ENCODE data around the gene TIMM17A. TPM values are rescaled to one million over a fixed set of nuclear protein-coding genes. Genes with fewer than 3 reads are reported as not detected.

TIMM17A gene
- total RNA-seq = 72.0 and 127 TPM in 2 replicates

DNA sequence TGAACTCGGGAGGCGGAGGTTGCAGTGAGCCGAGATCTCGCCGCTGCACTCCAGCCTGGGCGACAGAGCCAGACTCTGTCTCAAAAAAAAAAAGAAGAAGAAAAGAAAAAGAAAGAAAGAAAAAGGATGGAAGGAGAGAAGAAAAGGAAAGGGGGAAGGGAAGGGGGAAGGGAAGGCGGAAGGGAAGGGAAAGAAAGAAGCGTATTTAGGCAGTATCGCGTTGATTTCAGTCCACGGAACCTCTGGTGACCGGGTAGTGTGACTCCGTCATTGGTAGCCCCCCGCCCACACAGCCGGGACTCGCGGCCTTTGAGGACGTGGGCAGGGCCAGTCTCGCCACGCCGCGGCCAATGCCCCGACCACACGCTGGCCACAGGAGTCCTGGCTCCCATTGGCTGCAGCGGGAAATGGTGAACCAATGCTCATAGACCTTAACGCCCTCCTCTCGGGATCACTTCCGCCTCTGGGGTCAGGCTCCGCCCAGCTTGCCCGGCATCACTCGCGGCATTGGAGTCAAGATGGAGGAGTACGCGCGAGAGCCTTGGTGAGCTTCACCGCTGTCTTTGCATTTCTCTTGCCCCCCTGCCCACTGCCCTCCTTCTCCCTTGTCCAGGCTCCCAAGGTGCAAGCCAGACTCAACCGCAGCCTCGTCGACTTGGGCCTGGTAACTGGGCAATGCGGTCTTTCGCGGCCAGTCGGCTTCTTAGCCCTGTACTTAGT, at the start of gene TIMM17A:
Gene TIMM17A, plus strand, starts transcription at position 495 of the 720 bp plus-strand sequence. Its CDS starts 24 bp downstream, at position 519.
- peak; percentile 95 for DNase-seq (ENCODE audit: low read depth)

DNA sequence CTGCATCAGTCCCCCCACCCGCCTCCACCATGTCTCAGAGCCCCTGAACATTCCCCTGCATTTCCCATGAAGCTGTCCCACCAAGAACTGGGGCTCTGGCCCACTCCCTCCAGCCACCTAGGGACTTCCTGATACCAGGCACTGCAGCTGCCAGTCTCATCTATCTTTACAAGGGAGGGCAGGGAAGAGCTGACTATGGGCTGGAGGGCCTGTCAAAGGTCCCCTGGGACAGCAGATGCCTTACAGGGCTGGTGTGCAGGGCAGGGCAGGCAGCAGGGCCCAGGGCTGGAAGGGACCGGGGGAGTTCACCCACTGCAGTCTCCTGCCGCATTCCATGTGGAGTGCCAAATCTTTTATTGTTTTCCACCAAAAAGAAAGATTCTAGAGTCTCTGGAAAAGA, 49.0 kb upstream of the TIMM17A start:
- no peak for DNase-seq (ENCODE audit: low read depth)

DNA sequence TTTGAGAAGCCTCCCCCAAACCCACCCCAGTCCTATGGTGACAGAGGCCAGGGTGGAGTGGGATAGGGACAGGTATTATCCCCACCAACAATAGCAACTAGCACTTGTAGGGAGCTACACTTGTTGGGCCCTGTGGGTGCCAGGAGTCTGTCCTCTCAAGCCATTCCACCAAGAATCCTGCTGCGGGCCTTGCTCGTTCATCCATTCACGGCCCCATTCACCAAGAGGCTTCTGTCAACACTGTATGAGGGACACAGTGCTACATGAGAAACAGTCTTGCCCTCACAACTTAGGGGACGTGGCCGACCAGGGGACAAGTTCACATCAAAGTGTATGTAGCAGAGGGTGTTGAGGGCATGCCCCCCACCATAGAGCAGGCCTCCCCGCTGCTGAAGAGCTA, 47.7 kb upstream of the TIMM17A start:
- DNase-seq (ENCODE audit: low read depth) = no peak

DNA sequence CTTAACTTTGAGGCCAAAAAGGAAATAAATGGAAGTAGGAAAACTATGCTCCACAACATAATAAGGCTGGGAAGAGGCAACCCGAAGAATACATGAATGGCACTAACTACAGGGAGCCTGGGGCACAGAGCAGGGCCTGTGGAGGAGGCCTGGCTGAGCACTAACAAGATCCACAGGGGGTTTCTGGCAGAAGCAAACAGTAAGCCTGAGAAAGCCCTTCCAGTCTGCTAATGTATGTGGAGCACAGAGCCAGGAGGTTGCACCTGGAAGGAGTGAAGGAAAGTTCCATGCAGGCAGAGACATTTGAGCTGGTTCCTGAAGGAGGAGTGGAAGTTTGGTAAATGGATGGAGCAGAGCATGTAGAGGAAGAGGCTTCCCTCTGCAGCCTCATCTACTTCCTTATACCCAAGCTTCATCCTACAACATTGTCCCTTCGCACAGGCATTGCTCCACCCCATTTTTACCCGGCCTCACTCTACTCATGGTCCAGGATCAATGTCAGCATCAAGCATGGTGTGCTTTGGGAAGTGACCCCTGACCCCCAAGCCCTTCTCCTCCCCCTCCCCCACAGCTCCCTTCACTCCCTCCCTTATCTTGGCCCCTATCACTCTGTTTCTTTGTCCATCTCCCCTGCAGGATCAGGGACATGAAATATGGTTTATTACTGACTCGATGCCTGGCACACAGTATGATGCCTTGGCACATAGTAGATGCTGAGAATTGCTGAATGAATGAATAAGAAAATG, 43.3 kb upstream of the TIMM17A start:
- DNase-seq (ENCODE audit: low read depth) = no peak

- DNase-seq (ENCODE audit: low read depth) = no peak
Observed at GRCh38 chr1:201912832-201913231, 42.5 kb upstream of the TIMM17A start.

DNA sequence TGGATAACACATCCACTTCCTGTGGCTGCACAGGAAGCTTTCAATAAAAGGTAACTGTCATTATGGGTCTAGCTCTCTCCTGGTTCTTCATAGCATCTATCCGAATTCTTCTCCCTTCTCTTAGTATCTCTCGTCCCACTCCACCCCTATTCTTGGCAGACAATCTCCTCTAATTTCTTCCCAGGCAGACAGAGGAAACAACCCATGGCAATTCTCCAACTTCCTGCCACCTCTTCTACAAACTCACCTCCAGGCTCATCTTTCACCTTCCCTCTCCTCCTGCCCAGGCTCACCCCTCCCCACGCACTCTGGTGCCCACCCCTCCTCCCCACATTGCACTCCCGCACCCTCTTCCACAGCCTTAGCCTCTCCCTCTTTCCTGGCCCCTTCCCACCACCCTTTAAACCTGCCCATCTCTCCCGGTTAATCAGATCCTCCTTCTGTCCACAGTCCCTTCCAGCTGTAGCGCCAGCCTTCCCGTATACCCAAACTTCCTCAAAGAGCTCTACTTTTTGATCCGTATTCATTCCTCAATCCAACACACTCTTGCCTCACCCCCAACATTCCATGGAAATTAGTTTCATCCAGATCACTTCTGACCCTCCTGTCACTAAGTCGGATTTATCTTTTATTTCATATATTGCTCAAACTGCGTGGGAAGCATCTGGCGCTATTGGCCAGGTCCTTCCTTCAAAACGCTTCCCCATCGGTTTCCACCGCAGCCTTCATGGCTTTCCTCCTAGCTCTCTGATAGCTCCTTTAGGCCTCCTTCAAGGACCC, 40.7 kb upstream of the TIMM17A start:
- no peak for DNase-seq (ENCODE audit: low read depth)

DNA sequence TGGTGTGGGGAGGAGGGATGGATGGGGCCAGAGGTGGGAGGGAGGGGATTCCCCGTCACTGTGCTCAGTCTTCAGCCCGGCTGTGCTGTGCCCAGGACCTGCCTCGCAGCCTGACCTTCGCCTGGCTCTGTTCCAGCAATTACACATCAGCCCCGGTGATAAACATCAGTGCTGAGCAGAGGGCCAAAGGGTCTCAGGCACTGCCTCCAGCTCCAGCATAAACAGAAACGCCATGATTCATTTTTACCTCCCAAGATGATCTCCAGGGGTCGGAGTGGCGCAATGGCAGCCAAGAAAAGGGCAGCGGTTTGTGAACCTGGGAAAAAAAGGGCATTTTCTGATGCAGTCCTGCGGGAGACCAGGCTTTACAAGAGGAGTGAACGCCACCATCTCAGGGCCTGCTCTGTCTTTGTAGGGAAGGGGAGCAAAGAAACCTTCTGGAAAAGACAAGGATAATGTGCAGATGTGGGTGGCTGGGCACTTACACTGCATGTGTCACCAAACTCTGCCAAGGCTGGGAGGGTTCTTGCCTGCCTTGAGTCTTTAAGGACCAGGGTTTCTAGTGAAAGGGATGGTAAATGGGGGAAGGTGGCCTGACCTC, 38.6 kb upstream of the TIMM17A start:
- peak; percentile 90 for DNase-seq (ENCODE audit: low read depth)

- peak; percentile 67 for DNase-seq (ENCODE audit: low read depth)
Observed at GRCh38 chr1:201917362-201918033, 37.8 kb upstream of the TIMM17A start.

DNA sequence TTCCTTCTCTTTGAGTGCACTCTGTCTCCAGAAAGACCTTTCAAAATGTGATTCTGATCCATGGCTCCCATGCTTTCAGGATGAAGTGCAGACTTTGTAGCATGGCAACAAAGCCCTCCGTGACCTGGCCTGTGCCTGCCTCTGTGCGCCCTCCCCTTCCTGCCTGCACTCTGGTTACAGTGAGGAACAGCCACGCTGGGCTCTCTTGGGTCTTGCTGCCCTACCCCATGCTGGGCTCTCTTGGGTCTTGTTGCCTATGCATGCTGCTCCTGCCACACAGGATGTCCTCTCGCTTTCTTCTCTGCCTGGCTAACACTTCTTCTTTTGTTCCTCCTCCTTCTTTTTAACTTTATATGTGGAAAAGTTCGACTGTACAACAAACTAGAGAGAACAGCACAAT, 37.0 kb upstream of the TIMM17A start:
- DNase-seq (ENCODE audit: low read depth) = no peak

GRCh38 chr1:201921952-201922558, 33.2 kb upstream of the TIMM17A start:
- DNase-seq (ENCODE audit: low read depth) = no peak

DNA sequence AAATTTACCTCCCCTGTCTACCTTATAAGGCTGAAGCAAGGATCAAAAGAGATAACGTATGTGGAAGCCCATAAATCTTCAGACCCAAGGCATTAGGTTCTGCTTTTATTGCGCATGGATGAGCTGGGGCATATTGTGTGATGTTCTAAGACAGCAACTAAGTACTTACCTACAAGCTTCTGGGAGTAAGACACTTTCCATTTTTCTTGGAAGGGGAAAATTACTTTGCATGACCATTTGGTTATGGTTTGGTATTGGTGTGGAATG, 30.1 kb upstream of the TIMM17A start:
- DNase-seq (ENCODE audit: low read depth) = no peak

GRCh38 chr1:201925981-201926645, 29.2 kb upstream of the TIMM17A start:
- no peak for DNase-seq (ENCODE audit: low read depth)

DNA sequence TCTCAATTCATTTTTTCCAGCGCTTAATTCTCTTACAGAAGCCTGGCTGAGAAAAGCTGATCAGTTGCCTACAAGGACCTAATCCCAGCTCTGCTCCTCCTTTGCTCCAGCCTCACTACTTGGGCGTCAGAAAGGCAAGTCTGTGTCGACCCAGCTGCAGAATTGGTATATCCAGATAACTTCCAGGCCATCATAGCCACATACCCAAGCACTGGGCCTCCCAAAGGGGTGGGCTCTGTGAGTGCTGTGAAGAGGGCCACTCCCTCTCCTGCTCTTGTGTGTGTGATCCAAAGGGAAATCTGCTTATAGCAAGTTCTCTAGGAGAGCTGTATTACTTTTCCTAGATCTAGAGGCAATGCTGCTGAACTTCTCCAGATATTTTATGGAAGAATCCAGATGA, 27.0 kb upstream of the TIMM17A start:
- no peak for DNase-seq (ENCODE audit: low read depth)

DNA sequence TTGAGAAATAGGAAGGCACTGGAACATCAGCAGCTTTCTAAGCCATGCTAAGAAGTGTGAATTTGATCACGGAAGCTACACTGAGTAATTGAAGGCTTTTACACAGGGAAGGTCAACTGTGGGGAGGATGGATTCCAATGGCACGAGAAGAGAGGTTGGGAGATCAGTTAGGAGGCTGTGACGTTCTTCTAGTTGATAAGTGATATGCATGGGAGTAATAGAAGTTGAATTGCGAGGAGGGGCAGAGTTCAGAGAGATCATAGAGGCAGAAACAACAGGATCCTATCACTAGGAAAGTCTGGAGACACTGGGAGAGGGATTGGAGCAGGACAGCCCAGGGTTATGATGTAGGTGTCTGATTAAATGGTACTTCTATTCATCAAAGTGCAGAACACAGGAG, 25.2 kb upstream of the TIMM17A start:
- no peak for DNase-seq (ENCODE audit: low read depth)

- DNase-seq (ENCODE audit: low read depth) = no peak
Observed at GRCh38 chr1:201930803-201931202, 24.5 kb upstream of the TIMM17A start.

DNA sequence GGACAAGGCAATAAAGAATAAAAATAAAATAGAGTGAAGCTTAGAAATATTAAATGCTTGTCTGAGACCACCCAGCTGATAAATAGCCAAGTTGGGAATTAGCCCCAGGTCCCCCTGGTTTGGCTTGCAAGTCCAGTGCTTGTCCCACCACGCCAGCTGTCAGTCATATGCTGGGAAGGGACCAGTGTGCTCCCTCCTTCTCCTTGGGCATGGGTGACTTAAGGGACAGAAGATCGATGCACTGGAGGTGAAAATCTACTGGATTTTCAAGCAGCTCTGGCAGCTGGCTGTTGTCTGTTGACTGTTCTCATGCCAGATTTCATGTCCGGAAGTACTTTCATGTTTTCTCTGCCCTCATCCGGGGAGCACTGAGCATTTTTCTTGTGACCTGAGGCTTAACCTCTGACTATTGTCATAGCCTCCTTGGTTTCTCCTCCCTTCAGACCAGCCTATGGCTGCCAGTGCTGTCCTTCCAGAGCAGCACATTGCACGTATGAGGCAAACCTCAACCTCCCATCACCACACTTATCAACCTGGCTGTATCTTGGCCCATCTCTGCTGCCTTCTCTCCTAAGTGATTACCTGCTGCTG, 21.4 kb upstream of the TIMM17A start:
- DNase-seq (ENCODE audit: low read depth) = no peak

DNA sequence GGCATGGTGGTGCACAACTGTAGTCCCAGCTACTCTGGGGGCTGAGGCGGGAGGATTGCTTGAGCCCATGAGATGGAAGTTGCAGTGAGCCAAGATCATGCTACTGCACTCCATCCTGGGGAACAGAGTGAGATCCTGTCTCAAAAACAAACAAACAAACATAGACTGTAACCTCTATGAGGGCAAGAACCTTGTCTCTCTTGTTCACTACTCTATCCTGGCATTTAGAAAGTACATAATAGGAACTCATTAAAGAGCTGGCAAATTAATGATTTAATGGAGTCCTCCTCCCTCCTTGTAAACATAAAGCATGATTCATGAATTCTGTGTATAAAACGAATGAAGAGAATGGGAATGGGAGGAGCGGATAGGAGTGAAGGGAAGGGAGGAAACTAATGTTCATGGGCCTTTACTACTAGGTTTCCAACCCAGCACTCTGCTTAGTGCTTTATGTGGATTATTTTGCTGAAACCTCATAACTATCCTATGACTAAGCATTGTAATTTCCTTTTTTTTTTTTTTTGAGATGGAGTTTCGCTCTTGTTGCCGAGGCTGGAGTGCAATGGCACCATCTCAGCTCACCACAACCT, 17.6 kb upstream of the TIMM17A start:
- peak; percentile 75 for DNase-seq (ENCODE audit: low read depth)

DNA sequence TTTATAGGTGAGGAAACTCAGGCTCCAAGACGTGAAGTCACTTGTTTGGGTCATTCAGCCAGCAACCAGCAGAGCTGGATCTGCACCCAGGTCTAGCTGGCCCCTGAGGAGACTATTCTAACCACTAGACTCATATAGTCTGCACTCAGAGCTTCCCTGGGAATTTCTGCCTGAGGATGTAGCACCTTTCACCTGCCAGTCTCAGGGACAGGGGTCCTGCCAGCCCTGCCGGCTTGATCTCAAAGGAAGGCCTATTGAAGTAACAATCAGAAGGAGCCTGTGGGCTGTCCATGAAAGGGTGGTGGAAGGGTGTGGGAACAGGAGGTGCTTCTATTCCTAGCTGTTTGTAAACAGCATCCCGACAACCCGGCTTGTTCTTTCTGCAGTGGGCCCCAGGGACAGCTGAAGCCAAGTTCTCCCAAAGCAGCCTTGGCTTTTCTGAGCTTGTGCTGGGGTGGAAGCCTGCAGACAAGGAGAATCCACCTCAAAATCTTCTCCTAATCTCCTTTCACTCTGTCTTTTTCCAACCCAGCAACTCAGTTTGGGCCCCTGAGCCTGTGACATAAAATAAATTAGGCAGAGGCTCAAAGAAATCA, 16.8 kb upstream of the TIMM17A start:
- DNase-seq (ENCODE audit: low read depth) = no peak

DNA sequence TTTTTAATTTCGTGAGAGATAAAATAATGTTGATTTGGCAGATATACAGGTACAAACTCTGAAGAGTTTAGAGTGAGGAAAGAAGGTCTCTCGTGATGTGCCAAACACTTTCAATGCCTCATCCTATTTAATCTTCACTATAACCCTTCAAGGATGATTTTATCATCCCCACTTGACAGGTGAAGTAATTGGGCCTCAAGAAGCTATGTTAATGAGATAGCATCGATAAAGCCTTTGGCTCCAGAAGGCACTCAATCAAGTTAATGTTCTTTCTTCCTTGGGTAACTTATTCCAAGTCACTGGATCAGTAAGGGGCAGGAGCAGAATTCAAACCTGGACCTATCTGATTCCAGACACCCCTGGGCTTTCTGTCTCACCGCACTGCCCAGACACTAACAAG, 16.2 kb upstream of the TIMM17A start:
- no peak for DNase-seq (ENCODE audit: low read depth)

GRCh38 chr1:201939574-201939973, 15.7 kb upstream of the TIMM17A start:
- no peak for DNase-seq (ENCODE audit: low read depth)

Measured in renal cortical epithelial cell (primary cell).